Measurements from ENCODE around the gene ZBTB20.

Gene ZBTB20

DNA sequence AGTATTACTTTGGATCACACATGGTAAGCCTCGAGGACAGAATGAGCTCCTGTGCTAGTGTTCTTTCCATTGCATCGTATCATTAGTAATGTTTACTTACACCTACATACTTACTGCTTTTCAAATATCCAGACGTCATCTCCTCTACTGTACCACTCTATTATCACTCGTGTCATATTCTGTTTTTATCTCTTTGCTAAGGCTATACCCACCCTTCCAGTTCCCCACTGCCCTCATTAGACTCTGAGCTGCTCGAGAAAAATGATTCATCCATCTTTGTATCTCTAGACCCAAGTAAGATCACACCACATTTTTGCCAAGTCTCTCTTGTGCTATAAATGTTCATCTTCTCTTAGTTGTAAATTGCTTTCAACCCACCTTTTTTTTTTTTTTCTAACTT, 607.6 kb downstream of the ZBTB20 start:
- DNase-seq (ENCODE audit: low read depth in 3 of 3), result no peak

GRCh38 chr3:114538211-114538610, 608.9 kb downstream of the ZBTB20 start:
- DNase-seq (ENCODE audit: low read depth in 3 of 3), result no peak

- DNase-seq (ENCODE audit: low read depth in 3 of 3), result no peak
Measured at GRCh38 chr3:114528517-114528916, 618.6 kb downstream of the ZBTB20 start.

GRCh38 chr3:114527036-114527644, 619.9 kb downstream of the ZBTB20 start:
- DNase-seq (ENCODE audit: low read depth in 3 of 3), result no peak

GRCh38 chr3:114525278-114525677, 621.8 kb downstream of the ZBTB20 start:
- DNase-seq (ENCODE audit: low read depth in 3 of 3), result no peak

- DNase-seq (ENCODE audit: low read depth in 3 of 3), result no peak
Measured at GRCh38 chr3:114519415-114519814, 627.7 kb downstream of the ZBTB20 start.

DNA sequence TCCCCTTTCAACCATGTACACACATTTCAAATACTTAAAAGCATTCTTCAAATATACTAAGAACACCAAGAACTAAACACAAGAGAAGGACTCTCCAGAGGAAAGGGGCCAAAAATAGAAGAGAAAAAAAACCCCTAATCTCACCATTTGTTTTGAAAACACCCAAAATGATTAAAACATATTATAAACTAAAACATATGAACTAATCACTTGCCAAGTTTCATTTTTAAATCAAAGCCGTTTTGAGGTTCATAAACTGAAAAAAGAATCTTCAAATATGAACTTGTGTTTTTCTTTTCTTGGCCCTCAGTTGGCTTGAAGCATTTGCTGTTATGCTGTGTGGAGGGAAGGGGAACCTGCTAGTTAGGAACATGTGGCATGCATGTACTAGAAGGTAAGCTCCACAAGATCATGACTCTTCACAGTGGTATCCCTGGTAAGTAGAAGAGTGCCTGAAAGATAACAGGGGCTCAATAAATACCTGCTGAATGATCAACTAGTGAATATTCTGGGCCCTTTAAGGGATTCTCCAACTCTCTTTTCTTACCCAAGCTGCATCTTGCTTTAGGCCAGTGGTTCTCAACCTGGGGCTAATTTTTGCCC, 628.8 kb downstream of the ZBTB20 start:
- DNase-seq (ENCODE audit: low read depth in 3 of 3), result no peak

DNA sequence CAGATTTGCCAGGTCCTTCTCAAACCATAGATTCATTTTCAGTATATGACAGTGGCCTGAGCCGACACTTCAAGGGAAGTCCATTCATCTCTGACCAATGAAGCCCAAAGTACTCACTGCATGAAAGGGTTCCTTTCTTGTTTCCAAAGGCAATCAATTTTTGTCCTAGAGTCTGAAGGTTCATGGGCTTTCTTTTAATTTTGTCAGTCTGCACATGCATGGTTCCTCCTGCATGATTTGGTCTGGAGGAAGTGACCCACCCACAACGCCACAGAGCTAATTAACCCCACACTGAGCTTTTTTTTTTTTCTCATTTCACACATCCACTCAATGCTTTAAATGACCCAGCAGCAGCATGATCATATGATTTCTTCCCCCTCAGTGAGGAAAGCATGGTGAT, 636.9 kb downstream of the ZBTB20 start:
- DNase-seq (ENCODE audit: low read depth in 3 of 3), result no peak

DNA sequence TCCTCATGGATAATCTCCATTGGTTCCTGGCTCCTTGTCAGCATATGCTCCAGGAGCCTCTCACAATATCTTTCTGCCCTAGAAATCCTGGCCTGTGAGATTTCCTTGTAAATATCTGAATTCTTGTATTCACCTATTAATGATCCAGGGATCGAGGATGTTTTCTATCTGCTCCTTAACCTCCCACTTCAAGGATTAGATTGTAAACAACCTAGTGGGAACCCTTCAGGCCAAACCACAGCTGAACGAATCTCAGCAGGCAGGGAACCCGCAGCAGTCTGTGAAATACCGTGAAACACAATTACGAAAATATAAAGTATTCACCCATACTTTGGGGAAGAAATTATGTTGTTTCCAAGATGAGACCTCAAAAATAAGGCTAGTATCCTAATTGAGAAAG, 637.3 kb downstream of the ZBTB20 start:
- no peak for DNase-seq (ENCODE audit: low read depth in 3 of 3)

GRCh38 chr3:114508976-114509375, 638.1 kb downstream of the ZBTB20 start:
- no peak for DNase-seq (ENCODE audit: low read depth in 3 of 3)

DNA sequence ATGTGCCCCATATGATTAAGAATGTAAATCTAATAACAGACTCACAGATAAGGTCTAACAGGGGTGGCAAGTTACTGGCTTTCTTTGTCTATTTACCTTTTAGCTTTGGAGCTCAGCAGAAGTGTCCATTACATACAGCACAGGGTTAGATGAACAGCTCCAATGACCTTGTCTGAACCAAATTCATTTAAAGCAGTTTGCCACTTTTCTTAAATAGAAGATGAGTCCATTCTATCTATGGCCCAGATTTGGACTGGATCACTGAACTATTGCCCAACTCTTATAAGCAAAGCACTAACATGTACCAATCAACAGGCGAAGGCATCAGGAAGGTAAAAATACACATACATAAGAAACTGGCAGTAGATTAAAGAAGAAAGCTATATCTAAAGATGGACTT, 638.9 kb downstream of the ZBTB20 start:
- no peak for DNase-seq (ENCODE audit: low read depth in 3 of 3)

GRCh38 chr3:114506591-114507300, 640.3 kb downstream of the ZBTB20 start:
- DNase-seq (ENCODE audit: low read depth in 3 of 3), result no peak

DNA sequence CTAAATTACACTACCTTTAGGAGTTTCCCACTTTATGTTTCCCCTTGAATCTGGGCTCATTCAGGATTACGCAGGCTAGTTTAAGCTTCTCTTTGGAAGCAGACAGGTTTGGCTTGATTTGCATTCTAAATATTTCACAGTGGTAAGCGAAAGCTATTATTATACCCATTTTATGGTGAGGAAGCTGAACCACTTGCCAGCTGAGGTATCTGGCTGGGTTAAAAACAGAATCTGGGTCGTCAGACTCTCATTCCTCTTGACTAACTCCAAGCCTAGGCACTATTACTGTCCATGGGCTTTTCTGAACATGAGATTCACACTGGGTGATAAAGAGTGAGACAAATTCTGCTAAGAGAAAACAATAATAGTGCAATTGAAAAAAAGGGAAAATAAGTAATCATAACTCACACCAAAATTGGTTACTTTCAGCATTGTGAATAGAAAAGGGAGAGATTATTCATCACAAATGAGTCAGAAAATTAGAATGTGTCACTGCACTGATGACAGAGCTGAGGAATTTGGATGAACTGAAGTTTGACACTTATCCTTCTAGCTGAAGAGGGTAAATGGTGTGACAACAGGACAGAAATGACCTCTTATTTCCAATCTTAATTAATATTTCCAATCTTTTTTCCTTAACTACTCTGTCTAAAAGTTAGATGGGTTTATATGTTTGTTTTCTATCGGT, 642.0 kb downstream of the ZBTB20 start:
- DNase-seq (ENCODE audit: low read depth in 3 of 3), result no peak

DNA sequence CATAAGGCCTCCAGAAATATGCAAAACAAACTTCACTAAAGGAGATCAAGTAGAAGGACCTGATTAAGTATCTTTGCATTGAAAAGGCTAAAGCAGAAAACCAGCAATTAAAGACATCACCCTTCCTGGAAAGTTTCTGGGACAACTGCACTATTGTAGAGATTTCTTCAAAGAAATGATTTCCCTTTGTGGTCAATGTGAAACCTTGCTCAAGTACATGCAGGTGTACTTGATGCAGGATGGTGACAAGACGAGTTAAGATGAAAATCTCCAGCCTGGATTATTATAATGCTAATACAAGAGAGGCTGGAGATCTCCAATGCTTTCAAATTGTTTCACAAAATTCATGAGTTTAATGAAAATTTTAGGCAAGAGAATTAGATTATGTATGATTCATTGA, 644.9 kb downstream of the ZBTB20 start:
- no peak for DNase-seq (ENCODE audit: low read depth in 3 of 3)

DNA sequence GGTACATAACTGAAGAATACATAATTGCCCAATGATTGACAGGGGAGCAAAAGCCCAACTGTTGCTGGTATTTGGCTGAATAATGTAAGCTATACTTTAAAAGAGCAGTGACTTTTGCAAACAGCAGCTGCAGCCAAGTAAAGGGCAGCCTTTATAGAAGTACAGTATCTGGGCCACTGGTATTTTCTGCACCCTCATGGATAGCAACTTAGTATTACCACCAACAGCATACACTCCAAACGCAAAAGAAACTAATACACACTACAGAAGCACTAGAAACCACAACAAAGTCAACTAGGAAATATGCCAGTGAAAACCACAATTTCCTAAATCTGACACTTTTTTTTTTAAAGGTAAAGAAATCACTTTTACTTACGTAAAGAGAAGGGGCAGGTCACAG, 647.1 kb downstream of the ZBTB20 start:
- DNase-seq (ENCODE audit: low read depth in 3 of 3), result no peak

GRCh38 chr3:114498539-114499370, 648.3 kb downstream of the ZBTB20 start:
- DNase-seq (ENCODE audit: low read depth in 3 of 3), result no peak

- no peak for DNase-seq (ENCODE audit: low read depth in 3 of 3)
Measured at GRCh38 chr3:114496874-114497273, 650.2 kb downstream of the ZBTB20 start.

DNA sequence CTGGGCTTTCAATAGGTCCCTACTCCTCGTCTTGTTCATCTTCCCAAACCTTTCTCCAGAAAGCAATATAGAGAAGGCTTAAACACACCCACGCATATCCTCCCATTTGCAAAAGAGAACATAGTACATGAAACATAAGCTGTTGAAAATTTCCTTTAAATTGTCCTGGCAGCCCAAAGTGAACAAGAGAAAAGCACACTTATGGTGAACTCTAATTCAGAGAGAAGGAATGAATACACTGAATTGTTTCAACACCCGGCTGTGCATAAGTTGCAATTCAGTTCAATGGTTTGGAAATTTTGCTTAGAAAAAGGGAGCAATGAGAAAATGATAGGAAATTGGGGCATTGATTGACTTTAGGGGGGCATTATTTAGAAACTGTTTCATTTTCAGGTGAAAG, 650.6 kb downstream of the ZBTB20 start:
- no peak for DNase-seq (ENCODE audit: low read depth in 3 of 3)

DNA sequence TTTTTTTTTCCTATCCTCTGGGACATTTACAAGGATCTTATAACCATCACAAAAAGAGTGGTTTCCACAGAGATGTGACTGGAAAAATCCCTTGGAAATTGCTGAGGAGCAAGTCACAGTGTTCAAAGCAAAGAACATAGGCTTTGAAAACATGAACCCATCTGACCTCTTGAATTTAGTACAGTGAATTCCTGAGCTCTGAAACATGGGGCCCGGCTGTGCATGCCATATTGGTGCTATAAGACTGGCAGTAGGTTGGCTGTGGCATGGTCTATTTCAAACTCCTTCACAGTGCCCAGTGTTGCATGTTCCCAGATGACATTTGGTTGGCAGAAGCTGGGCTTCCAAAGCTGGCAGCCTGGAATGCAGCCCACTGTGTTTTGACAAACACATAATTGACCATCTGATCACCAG, 651.1 kb downstream of the ZBTB20 start:
- no peak for DNase-seq (ENCODE audit: low read depth in 3 of 3)

GRCh38 chr3:114494498-114494897, 652.6 kb downstream of the ZBTB20 start:
- no peak for DNase-seq (ENCODE audit: low read depth in 3 of 3)

DNA sequence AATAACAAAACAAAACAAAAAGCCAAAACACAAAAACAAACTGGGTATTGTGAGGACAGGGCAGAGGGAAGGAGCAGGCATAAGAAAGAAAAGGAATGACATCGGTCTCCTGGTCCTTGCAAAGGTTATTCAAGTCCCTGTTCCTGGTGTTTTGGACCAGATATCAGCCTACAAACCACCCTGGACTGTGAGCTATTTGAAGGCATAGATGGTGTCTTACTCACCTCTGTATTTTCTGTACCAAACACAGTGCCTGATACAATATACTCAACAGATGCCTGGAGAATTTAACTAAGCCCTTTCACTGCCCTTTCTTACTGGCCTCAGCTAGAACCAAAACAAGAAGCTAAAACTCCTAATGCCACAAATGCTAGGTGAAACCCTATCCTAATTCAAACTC, 656.3 kb downstream of the ZBTB20 start:
- DNase-seq (ENCODE audit: low read depth in 3 of 3), result no peak

DNA sequence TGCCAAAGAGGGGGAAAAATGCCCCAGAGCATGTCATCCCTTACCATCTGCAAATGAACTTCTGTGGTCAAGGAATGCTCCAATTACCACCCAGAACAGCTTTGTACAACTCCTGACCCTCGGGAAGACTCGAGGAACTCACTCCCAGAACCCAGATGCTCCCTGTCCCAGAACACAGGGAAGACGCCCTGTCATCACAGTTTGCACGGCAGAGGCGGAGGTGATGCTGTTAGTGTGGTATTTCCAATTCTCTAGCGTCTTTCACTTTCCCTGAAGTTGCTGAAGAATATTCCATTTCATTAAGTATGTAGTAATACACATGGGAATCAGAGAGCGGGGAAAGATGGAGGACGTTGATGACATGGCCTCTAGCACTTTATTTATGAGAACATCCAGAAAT, 659.6 kb downstream of the ZBTB20 start:
- DNase-seq (ENCODE audit: low read depth in 3 of 3), result no peak

Measured in stimulated activated CD4-positive, alpha-beta T cell treated with anti-CD3 and anti-CD28 coated beads, TNF-alpha, amount 100 ng/mL, for 4 hours (primary cell).